ENCODE data around the gene CRTC3. TPM values are rescaled to one million over a fixed set of nuclear protein-coding genes. Genes with fewer than 3 reads are reported as not detected.

The CRTC3 gene
- total RNA-seq, 2 experiments from 2014 or later, result 27.1 to 28.7 TPM

- intact Hi-C loops (cut with micrococcal nuclease), result loop anchor here (5.0 kb wide), 1 partner anchor 37 kb away; no protein-coding TSS in a partner anchor
- DNase-seq, result no peak
- CTCF ChIA-PET, result interaction anchor here (0.7 to 1.6 kb wide), 2 partner anchors 53 to 280 kb away, joined by 3 to 4 read pairs; no protein-coding TSS in a partner anchor
- peaks cover 68% of the 10 kb centered on the region for H3K4me1 Mint-ChIP-seq (ENCODE audit: low read depth)
- H3K9me3 Mint-ChIP-seq, result no peaks in the 10 kb centered on the region
- no peak for ATAC-seq
- no peak for TF ChIP-seq CTCF (IDR thresholded peaks at IDR 0.05)
- no peak overlapping the region for H3K4me3 Mint-ChIP-seq
- no peaks in the 10 kb centered on the region for H3K27me3 Mint-ChIP-seq
- POLR2A ChIA-PET, result interaction anchor here (0.8 kb wide), 1 partner anchor 29 kb away, joined by 3 read pairs; no protein-coding TSS in a partner anchor
- H3K27ac Mint-ChIP-seq, result peak overlapping the region; percentile 84
- peaks cover 33% of the 10 kb centered on the region for H3K36me3 Mint-ChIP-seq (ENCODE audit: low read depth)
These were observed 69.4 kb downstream of the CRTC3 start for GRCh38 chr15:90599116-90599515.

GRCh38 chr15:90599644-90600043 lies 69.9 kb downstream of the CRTC3 start:
- Mint-ChIP-seq H3K27ac (peak overlapping the region; percentile 84), H3K4me1 (ENCODE audit: low read depth) (peaks cover 68% of the 10 kb centered on the region), H3K9me3 (no peaks in the 10 kb centered on the region), H3K4me3 (no peak overlapping the region), H3K27me3 (no peaks in the 10 kb centered on the region), H3K36me3 (ENCODE audit: low read depth) (peaks cover 34% of the 10 kb centered on the region)
- ATAC-seq (no peak), DNase-seq (no peak)
- CTCF ChIA-PET, result interaction anchor here (0.7 to 1.7 kb wide), 2 partner anchors 38 to 53 kb away, joined by 3 to 4 read pairs; no protein-coding TSS in a partner anchor
- POLR2A ChIA-PET, result interaction anchor here (0.8 to 1.1 kb wide), 2 partner anchors 11 to 30 kb away, joined by 3 read pairs; no protein-coding TSS in a partner anchor
- no peak for TF ChIP-seq CTCF (IDR thresholded peaks at IDR 0.05)
- intact Hi-C loops (cut with micrococcal nuclease), result loop anchor here (5.0 kb wide), 1 partner anchor 37 kb away; no protein-coding TSS in a partner anchor

- no peak for ATAC-seq
- peaks cover 28% of the 10 kb centered on the region for H3K36me3 Mint-ChIP-seq (ENCODE audit: low read depth)
- H3K27me3 Mint-ChIP-seq, result no peaks in the 10 kb centered on the region
- CTCF ChIA-PET, result interaction anchor here (1.1 to 1.7 kb wide), 2 partner anchors 39 to 300 kb away, joined by 3 to 4 read pairs; no protein-coding TSS in a partner anchor
- intact Hi-C loops (cut with micrococcal nuclease), result no loop called here
- peak overlapping the region; percentile 48 for H3K27ac Mint-ChIP-seq
- POLR2A ChIA-PET, result interaction anchor here (1.1 kb wide), 1 partner anchor 13 kb away, joined by 3 read pairs; no protein-coding TSS in a partner anchor
- no peak overlapping the region for H3K4me3 Mint-ChIP-seq
- H3K9me3 Mint-ChIP-seq, result no peaks in the 10 kb centered on the region
- TF ChIP-seq CTCF (IDR thresholded peaks at IDR 0.05), result no peak
- H3K4me1 Mint-ChIP-seq (ENCODE audit: low read depth), result peaks cover 63% of the 10 kb centered on the region
- no peak for DNase-seq
These were observed 71.2 kb downstream of the CRTC3 start for GRCh38 chr15:90600954-90601353.

GRCh38 chr15:90603893-90604292 lies 74.2 kb downstream of the CRTC3 start:
- ATAC-seq (peak; percentile 47), DNase-seq (peak; percentile 67)
- ChIA-PET POLR2A (interaction anchor here (0.8 to 1.3 kb wide), 2 partner anchors 10 to 43 kb away, joined by 3 read pairs; no protein-coding TSS in a partner anchor), CTCF (interaction anchor here (0.9 to 2.7 kb wide), 8 partner anchors 10 to 284 kb away, joined by 3 to 15 read pairs (median 4); no protein-coding TSS in a partner anchor)
- TF ChIP-seq CTCF (IDR thresholded peaks at IDR 0.05), result peak; percentile 35
- peak overlapping the region; percentile 23 for H3K27ac Mint-ChIP-seq
- H3K27me3 Mint-ChIP-seq, result no peaks in the 10 kb centered on the region
- H3K36me3 Mint-ChIP-seq (ENCODE audit: low read depth), result peaks cover 15% of the 10 kb centered on the region
- intact Hi-C loops (cut with micrococcal nuclease), result no loop called here
- H3K9me3 Mint-ChIP-seq, result no peaks in the 10 kb centered on the region
- H3K4me1 Mint-ChIP-seq (ENCODE audit: low read depth), result peaks cover 33% of the 10 kb centered on the region
- H3K4me3 Mint-ChIP-seq, result no peak overlapping the region

- ATAC-seq, result no peak
- CTCF ChIA-PET, result interaction anchor here (1.4 kb wide), 1 partner anchor 76 kb away, joined by 3 read pairs; no protein-coding TSS in a partner anchor
- TF ChIP-seq CTCF (IDR thresholded peaks at IDR 0.05), result no peak
These were observed 76.9 kb downstream of the CRTC3 start for GRCh38 chr15:90606641-90607040.

More at GRCh38 chr15:90606641-90607040, 76.9 kb downstream of the CRTC3 start:
- H3K36me3 Mint-ChIP-seq (ENCODE audit: low read depth), result peaks cover 17% of the 10 kb centered on the region
- no peak for DNase-seq
- no peaks in the 10 kb centered on the region for H3K27me3 Mint-ChIP-seq
- H3K4me3 Mint-ChIP-seq, result no peak overlapping the region
- peaks cover 18% of the 10 kb centered on the region for H3K4me1 Mint-ChIP-seq (ENCODE audit: low read depth)
- no peaks in the 10 kb centered on the region for H3K9me3 Mint-ChIP-seq
- intact Hi-C loops (cut with micrococcal nuclease), result no loop called here
- no peak overlapping the region for H3K27ac Mint-ChIP-seq
- POLR2A ChIA-PET, result interaction anchor here (0.7 kb wide), 1 partner anchor 42 kb away, joined by 3 read pairs; no protein-coding TSS in a partner anchor

Measured in activated CD8-positive, alpha-beta T cell treated with anti-CD3 and anti-CD28 coated beads for 36 hours (primary cell).